Neural cell (in vitro differentiated cells): Measurements from ENCODE around the gene IGFL4.

ENCODE experiments used
- EP300 ChIP-seq: fragments of 450-650 bp; conservative IDR thresholded peaks from 2 replicates; pipeline ENCODE4 v1.6.1; 2014; ENCODE audit warnings: antibody characterized with exemption, mild to moderate bottlenecking, moderate library complexity; ENCODE audit not compliant: poor library complexity, severe bottlenecking
- TAF1 ChIP-seq: IDR thresholded peaks from 2 replicates; pipeline ENCODE4 v1.6.1; 2012; ENCODE audit warnings: low read depth
- TF ChIP-seq, protein P1 (sequence below): fragments of 450-650 bp; IDR thresholded peaks from 2 replicates; pipeline ENCODE4 v1.5.1; 2014; ENCODE audit warnings: antibody characterized with exemption, mild to moderate bottlenecking, moderate library complexity; ENCODE audit not compliant: poor library complexity, severe bottlenecking
- TF ChIP-seq, protein P2 (sequence below): IDR thresholded peaks from 2 replicates; pipeline ENCODE4 v1.6.1; 2012; ENCODE audit warnings: borderline replicate concordance

DNA sequence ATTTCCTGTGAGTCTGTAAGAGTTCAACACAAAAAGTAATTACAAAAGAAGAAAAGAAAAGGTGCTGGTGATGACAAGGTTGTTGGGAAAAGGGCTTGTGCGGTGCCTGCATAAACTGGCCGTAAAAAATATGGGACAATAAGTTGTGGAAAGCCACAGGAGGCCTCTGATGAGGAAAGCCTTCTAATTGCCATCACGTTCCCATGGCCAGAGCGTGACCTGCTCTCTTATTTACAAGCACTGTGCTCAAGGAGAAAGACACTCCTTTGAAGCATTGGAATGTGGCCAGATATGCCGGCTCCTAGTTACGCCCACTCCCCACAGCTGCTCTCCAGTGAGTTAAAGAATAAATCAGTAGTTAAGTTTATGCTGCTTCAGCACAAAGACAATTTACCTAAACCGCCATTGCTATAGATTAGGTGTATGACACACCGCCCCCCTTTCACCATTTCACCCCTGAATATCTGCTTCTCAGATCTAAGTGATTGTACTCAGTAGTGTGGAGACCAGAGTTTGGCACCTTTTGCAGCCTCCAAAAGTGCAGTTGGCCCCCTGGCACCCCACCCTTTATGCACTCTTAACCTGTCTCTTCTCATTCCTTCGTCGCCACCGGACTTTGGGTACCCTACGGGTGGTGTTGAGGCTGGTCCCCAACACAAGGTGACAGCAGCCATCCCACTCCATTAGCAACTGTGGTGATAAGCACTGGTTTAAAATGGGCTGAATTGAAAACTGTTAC is 9.8 kb downstream of the IGFL4 start:
- TF ChIP-seq TAF1 (no peak), EP300 (no peak)
- TF ChIP-seq, protein P1, sequence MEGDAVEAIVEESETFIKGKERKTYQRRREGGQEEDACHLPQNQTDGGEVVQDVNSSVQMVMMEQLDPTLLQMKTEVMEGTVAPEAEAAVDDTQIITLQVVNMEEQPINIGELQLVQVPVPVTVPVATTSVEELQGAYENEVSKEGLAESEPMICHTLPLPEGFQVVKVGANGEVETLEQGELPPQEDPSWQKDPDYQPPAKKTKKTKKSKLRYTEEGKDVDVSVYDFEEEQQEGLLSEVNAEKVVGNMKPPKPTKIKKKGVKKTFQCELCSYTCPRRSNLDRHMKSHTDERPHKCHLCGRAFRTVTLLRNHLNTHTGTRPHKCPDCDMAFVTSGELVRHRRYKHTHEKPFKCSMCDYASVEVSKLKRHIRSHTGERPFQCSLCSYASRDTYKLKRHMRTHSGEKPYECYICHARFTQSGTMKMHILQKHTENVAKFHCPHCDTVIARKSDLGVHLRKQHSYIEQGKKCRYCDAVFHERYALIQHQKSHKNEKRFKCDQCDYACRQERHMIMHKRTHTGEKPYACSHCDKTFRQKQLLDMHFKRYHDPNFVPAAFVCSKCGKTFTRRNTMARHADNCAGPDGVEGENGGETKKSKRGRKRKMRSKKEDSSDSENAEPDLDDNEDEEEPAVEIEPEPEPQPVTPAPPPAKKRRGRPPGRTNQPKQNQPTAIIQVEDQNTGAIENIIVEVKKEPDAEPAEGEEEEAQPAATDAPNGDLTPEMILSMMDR: no peak
- TF ChIP-seq, protein P2, sequence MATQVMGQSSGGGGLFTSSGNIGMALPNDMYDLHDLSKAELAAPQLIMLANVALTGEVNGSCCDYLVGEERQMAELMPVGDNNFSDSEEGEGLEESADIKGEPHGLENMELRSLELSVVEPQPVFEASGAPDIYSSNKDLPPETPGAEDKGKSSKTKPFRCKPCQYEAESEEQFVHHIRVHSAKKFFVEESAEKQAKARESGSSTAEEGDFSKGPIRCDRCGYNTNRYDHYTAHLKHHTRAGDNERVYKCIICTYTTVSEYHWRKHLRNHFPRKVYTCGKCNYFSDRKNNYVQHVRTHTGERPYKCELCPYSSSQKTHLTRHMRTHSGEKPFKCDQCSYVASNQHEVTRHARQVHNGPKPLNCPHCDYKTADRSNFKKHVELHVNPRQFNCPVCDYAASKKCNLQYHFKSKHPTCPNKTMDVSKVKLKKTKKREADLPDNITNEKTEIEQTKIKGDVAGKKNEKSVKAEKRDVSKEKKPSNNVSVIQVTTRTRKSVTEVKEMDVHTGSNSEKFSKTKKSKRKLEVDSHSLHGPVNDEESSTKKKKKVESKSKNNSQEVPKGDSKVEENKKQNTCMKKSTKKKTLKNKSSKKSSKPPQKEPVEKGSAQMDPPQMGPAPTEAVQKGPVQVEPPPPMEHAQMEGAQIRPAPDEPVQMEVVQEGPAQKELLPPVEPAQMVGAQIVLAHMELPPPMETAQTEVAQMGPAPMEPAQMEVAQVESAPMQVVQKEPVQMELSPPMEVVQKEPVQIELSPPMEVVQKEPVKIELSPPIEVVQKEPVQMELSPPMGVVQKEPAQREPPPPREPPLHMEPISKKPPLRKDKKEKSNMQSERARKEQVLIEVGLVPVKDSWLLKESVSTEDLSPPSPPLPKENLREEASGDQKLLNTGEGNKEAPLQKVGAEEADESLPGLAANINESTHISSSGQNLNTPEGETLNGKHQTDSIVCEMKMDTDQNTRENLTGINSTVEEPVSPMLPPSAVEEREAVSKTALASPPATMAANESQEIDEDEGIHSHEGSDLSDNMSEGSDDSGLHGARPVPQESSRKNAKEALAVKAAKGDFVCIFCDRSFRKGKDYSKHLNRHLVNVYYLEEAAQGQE: no peak
